Thyroid gland (tissue), 4 donors: ENCODE results near the gene CNPY4.

Experiments
- CTCF ChIP-seq, 6 experiments: fragments of 200-600 bp in 3 of 6; fragments of 450-650 bp in 3 of 6; sonication (generic) in 3 of 6; IDR thresholded peaks; one replicate each; pipeline ENCODE4 v1.5.1; 2016 to 2019; ENCODE audit warnings: antibody characterized with exemption in 6 of 6, mild to moderate bottlenecking in 2 of 6, inconsistent platforms in 1 of 6, moderate library complexity in 1 of 6
- POLR2A ChIP-seq, 2 donors: fragments of 450-650 bp; IDR thresholded peaks; one replicate each; pipeline ENCODE4 v1.6.1; 2017; ENCODE audit warnings: antibody characterized with exemption in 2 of 2, mild to moderate bottlenecking in 2 of 2, moderate library complexity in 1 of 2

- no peak for TF ChIP-seq CTCF (IDR thresholded peaks at IDR 0.05)
- TF ChIP-seq POLR2A (IDR thresholded peaks at IDR 0.05) = no peak
Measured at GRCh38 chr7:100107890-100108289, 11.5 kb upstream of the CNPY4 start.
